Astrocyte of the cerebellum (primary cell): Measurements from ENCODE around the gene RNF168.
"Not testable (repeated sequence)": the region's sequence is repeated elsewhere in the genome, so short reads cannot be mapped to it uniquely, and the experiment has no call there.

Experiments used
- DNase-seq: peaks from one replicate; pipeline ENCODE4 v3.0.0-alpha.2; 2011; ENCODE audit warnings: low read depth
- H3K4me3 ChIP-seq: 2 replicates; pipeline ENCODE4 v1.5.1; 2011; ENCODE audit warnings: mild to moderate bottlenecking, low read depth, low read length, moderate library complexity
- in situ Hi-C: cut with HindIII; loops from 2 replicates; pipeline ENCODE4 v1.10.0; 2017; ENCODE audit warnings: low sequenced_read_pairs
- TF ChIP-seq, protein P1 (sequence below): IDR thresholded peaks from 2 replicates; pipeline ENCODE4 v1.5.1; 2012; ENCODE audit warnings: low read length, low read depth, moderate library complexity, mild to moderate bottlenecking; ENCODE audit errors: missing control alignments

RNF168 gene

DNA sequence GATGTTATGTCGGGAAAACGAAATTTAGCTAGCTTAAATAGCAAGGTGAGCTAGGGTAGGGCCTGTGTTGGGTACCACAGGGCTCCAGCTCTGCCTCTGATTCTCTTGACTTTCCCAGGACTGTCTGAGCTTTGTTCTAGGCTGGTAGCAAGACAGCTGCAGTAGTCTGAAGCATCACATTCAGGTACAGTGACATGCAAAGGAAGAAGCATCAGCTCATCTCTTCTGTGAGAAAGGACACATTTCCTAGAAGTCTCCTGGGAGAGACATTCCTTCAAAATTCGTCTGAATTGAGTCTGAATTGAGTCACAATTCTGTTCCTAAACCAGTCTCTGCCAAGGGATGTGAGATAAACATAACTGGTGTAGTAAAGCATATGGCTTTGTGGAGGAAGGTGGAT lies 62.9 kb downstream of the RNF168 start:
- no peak for DNase-seq
- in situ Hi-C loops = no loop called here
- TF ChIP-seq, protein P1, sequence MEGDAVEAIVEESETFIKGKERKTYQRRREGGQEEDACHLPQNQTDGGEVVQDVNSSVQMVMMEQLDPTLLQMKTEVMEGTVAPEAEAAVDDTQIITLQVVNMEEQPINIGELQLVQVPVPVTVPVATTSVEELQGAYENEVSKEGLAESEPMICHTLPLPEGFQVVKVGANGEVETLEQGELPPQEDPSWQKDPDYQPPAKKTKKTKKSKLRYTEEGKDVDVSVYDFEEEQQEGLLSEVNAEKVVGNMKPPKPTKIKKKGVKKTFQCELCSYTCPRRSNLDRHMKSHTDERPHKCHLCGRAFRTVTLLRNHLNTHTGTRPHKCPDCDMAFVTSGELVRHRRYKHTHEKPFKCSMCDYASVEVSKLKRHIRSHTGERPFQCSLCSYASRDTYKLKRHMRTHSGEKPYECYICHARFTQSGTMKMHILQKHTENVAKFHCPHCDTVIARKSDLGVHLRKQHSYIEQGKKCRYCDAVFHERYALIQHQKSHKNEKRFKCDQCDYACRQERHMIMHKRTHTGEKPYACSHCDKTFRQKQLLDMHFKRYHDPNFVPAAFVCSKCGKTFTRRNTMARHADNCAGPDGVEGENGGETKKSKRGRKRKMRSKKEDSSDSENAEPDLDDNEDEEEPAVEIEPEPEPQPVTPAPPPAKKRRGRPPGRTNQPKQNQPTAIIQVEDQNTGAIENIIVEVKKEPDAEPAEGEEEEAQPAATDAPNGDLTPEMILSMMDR = no peak
- H3K4me3 ChIP-seq = no peak overlapping the region

GRCh38 chr3:196440041-196440537 lies 63.5 kb downstream of the RNF168 start:
- in situ Hi-C loops = no loop called here
- H3K4me3 ChIP-seq = no peak overlapping the region
- TF ChIP-seq, protein P1 = no peak
- DNase-seq = no peak

GRCh38 chr3:196432137-196432879 lies 71.3 kb downstream of the RNF168 start, which contains the start of gene UBXN7:
Gene UBXN7, minus strand, starts transcription at chr3:196432427. Its CDS starts 28 bp downstream, at chr3:196432399.
- peak; percentile 77 for DNase-seq
- peak within 1 kb of the TSS; percentile 78 for H3K4me3 ChIP-seq
- in situ Hi-C loops = no loop called here
- TF ChIP-seq, protein P1 = no peak

DNA sequence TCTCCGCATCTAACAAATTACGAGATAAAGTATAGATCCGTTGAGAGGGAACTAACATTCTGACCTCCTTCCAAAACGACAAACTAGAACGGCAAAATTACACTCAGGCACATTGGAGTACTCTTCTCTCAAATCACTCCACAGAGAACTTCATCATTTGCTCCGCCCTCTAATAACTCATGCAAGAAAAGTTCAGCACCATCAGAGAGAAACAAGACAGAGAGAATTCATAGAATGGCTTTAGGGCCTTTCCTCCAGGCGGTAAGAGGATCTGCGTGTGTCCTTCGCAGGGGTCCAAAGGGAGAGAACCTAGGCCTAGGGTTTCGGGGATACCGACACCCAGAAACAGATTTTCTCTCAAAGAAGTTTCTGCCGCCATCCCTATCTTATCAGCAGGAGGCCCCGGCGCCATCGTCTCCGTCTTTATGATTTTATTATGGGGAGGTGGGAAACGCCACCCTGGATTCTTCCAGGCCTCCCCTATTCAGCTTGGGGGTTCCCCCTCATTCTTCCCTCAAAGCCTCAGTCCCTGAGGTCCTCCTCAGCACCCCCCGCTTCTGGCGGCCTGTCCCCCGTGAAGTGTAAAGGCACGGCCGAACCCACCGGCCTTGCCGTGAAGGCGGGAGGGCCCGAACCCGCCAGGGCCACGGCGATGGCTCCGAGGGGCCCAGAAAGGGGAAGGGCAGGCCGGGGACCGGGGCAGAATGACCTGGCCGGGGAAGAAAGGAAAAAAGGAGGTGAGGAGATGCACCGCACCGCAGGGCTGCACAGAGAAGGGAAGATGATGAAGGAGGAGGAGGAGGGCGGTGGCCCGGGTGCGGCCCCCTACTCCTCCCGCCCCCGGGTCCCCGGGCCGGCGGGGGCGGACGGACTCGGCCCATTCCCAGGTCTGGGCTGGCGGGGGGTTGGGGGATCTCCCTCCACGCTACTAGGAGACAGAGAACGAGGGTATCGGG lies 72.1 kb downstream of the RNF168 start:
- H3K4me3 ChIP-seq = peak overlapping the region; percentile 78
- in situ Hi-C loops = no loop called here
- DNase-seq = no peak
- TF ChIP-seq, protein P1 = no peak

- in situ Hi-C loops = no loop called here
- DNase-seq = no peak
- TF ChIP-seq, protein P1 = no peak
- no peak overlapping the region for H3K4me3 ChIP-seq
These were observed 75.5 kb downstream of the RNF168 start for GRCh38 chr3:196428041-196428440.

DNA sequence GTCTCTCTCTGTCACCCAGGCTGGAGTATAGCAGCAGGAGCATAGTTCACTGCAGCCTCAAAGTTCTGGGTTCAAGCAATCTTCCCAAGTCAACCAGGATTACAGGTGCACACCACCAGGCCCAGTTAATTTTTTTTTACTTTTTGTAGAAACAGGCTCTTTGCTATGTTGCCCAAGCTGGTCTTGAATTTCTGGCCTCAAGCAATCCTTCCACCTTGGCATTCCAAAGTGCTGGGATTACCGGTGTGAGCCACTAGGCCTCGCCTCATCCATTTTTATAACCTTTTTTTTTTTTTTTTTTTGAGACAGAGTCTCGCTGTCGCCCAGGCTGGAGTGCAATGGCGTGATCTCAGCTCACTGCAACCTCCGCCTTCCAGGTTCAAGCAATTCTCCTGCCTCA lies 79.1 kb downstream of the RNF168 start:
- in situ Hi-C loops, DNase-seq, H3K4me3 ChIP-seq: not testable (repeated sequence)
